Stimulated activated CD4-positive, alpha-beta T cell treated with anti-CD3 and anti-CD28 coated beads, TNF-alpha, amount 100 ng/mL, for 24 hours (primary cell): Measurements from ENCODE around the gene CENPP.
"Not testable (repeated sequence)": the region's sequence is repeated elsewhere in the genome, so short reads cannot be mapped to it uniquely, and the experiment has no call there.

Experiments
- DNase-seq, 3 experiments: peaks; one replicate each; pipeline ENCODE4 v3.0.0-alpha.2; 2020; ENCODE audit warnings: low read depth in 3 of 3

CENPP gene

GRCh38 chr9:92380603-92381002 lies 54.9 kb downstream of the CENPP start:
- DNase-seq: no peak

GRCh38 chr9:92381775-92382174 lies 56.0 kb downstream of the CENPP start:
- DNase-seq: no peak

DNA sequence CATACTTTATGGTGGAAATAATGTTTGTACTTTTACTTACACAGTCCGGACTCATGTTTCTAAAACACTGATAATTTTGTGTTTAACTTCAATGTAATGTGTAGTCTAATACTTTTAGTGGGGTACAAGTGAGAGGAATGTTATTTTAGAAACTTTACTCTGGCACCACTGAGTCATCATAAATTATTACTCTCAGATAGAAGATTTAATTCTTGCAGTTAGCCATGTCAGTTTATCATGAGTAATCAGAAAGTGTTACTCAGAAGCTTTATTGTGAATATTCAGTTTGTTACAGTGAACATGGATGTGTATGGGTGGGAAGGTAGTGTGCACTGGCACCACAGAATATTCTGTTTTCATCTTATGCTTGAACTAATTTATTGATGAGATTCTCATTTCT lies 58.6 kb downstream of the CENPP start:
- DNase-seq: no peak

DNA sequence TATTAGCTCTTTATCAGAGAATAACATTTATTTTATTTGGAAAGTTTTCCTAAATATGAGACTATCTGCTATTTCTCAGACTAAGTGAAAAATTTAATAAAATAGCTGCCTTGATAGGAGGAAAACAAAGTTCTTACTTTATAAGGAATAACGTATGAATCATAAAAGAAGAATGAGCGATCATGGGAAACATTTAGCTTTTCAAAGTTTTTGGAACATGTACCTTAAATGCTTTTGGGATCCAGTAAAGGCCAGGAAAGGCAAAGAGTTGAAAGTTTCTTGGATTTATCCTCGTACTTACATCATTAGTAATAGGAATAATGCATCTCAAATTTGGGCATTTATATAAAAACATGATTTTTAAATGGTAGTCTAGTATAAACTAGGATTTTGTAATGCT lies 59.2 kb downstream of the CENPP start:
- DNase-seq: no peak

- DNase-seq: no peak
These were observed 59.7 kb downstream of the CENPP start for GRCh38 chr9:92385477-92385876.

- no peak for DNase-seq
These were observed 60.2 kb downstream of the CENPP start for GRCh38 chr9:92385953-92386352.

- DNase-seq: no peak
These were observed 66.9 kb downstream of the CENPP start for GRCh38 chr9:92392690-92393089.

GRCh38 chr9:92393686-92394085 lies 67.9 kb downstream of the CENPP start:
- no peak for DNase-seq

DNA sequence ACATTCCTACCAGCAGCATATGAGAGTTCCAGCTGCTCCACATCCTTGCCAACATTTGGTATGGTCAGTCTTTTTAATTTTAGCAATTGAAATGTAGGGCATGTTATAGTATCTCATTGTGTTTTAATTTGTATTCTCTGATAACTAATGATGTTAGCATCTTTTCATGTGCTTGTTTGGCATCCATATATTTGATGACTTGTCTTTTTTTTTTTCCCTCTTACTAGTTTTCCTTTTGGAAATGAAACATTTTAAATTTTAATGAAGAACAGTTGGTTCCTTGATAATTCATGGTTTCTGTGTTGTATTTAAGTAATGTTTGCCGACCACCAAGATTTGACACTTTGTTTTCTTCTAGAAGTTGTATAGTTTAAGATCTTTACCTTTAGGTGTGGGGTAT lies 69.9 kb downstream of the CENPP start:
- DNase-seq: no peak

DNA sequence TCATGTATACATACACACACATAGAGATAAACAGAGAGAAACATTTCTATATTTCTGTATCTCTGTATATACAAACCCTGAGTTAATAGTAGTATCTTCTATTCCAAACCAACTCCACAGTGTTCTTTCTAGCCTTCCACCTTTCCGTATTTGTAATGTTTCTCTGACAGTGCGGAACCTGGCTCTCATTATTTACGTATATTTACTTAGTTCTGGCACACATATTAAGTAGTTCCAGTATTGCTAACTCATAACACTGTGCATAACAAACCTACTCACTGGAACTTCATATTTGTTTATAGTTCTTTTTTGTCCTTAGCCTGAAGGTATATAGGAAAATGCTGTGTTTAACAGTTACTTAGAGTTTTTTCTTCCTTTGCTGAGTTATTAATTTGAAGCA lies 72.1 kb downstream of the CENPP start:
- no peak for DNase-seq

GRCh38 chr9:92402360-92402759 lies 76.6 kb downstream of the CENPP start:
- no peak for DNase-seq

DNA sequence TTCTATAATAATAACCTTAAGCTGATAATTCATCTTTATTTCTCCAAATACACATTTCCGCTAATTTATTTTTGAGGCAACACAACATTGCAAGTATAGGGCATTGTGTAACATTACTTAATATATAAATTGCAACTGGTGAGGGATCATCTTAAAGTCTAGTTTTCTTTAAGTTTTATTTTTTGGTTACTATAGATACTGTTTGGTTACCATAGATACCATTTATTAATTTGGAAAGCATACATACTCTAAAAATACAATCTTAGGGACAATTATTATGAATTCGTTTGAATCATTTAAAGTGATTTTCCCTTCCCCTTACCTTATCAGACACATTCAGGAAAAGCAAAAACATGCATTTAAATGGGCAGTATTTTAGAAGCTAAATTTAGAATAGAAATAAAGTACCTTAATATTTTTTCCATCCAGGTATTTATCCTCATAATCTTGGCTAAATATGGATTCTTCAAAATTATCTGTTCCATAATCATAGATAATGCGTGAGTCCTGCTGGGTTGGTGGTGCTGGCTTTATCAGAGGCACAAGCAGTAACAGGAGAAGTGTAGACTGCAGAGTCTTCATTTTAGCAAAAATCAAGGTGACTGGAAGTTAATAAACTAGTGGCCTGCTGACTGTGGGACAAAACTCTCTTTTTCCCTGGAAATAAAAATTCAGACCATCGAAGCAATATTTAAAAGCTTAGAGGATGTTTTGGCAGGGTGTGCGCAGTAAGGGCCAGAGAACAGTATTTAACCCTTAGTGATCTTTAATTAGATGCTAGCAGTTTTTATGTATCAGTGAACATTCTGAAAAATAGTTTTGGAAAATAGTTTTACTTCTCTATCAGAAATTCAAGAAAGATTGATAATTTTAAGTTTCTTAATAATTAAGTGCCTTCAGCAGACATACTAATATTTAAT lies 77.3 kb downstream of the CENPP start:
- DNase-seq: no peak

GRCh38 chr9:92404042-92404836 lies 78.5 kb downstream of the CENPP start, which contains the start of gene OGN:
Gene OGN, minus strand, starts transcription at chr9:92404578. Its CDS starts 1,171 bp downstream, at chr9:92403407.
- no peak for DNase-seq

DNA sequence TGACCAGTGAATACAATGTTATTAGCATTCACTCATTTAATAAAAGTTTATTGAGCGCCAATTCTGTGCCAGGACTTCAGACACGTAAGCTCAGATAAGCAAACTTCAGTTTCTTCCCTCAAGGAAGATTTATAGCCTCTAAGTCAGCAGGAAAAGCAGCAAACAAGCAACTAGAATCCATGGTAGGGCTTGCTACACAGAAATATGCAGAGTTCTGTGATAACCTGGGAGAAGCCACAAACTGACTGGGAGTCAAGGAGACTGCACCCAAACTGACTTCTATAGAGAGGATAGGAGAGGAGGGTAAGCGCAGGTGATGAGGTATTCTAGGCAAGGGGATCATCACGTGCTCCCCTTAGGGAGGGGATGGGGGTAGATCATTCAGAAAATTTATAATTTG lies 80.1 kb downstream of the CENPP start:
- DNase-seq: no peak

GRCh38 chr9:92406477-92406876 lies 80.7 kb downstream of the CENPP start:
- DNase-seq: no peak

- no peak for DNase-seq
These were observed 82.1 kb downstream of the CENPP start for GRCh38 chr9:92407818-92408217.

DNA sequence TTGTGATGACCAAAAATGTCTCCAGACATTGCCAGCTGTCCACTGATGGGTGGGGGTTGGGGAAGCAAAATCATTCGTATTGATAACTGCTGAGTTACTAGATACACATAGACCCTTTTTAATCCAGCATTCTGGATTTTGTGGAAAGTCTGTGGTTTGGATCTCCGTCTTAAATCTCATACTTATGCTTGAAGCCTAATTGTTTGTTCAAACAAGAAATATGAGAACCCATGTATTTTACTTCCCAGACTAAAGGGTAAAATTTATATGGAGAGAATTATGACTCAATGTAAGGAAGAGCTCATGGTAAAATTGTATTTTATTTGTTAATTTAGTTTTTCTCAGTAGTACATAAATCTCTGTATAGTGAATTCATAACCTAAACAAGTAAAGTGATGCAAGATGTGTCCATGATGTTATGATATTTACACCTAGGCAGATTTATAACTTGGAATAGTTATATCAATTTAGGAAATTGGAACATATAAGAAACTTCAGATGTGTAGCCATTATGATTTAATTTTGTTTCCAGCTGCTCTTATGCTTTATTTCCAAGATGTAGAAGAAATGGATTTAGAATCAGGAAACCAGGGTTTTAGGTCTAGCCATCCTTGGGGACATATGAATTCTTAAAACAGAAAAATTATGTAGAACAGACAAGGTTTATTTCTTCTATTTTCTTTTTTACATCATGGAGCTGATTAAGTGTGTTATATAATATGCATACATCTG lies 83.2 kb downstream of the CENPP start:
- no peak for DNase-seq

- not testable (repeated sequence) for DNase-seq
These were observed 85.4 kb downstream of the CENPP start for GRCh38 chr9:92411157-92411556.

DNA sequence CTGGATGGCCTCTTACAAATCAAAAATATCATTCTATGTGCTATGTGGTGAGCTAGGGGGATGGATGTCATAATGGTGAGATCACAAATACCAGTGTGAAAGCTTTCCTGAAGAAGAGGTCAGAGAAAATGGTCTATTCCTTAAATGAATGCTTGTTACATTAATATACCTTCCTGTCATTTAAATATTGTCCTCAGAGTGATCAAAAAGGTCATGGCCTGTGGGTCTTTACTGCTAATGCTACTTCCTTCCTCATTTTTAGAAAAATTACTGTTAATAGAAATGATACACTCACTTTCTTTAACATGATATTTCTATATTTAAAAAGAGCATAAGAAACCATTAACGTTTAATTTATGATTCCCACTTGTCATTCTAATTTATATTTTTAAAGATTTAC lies 88.8 kb downstream of the CENPP start:
- no peak for DNase-seq

DNA sequence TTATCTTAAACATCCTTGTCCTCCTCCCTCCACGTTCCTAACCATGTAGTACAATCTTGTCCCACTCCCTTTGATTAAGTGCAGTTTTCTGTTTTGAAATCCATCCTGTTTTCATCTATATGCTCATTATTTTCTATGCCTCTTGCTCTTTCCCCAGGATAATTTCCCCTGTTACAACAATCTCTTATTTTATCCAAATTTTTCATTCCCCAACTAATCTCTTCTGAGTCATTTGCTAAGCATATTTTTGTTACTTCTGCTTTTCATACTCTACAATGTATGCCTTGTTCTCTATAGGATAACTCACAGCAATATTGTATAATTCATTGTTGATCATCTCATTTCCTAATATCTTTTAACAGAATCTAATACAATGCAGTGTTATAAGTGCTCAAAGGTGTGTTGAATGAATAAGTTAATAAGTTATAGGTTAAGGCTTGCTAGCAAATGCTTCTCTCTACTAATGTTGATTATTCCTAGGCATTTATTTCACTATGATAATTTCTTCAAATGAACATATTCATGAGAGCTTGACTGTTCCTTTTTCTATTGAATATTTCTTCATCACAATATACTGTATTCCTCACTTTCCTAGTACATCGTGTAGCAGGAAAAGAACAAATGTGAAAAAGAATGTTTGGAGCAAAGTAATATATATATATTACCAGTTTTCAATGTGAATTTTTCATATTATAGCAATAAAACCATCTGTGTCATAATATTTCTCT lies 97.0 kb downstream of the CENPP start:
- no peak for DNase-seq

GRCh38 chr9:92423612-92424011 lies 97.9 kb downstream of the CENPP start:
- DNase-seq: no peak
